ENCODE measurements around the gene THAP11. TPM values are rescaled to one million over a fixed set of nuclear protein-coding genes. Genes with fewer than 3 reads are reported as not detected.

THAP11 gene
- total RNA-seq, 1 donor from 2014 or later, result 85.4 TPM

GRCh38 chr16:67807148-67807682 lies 34.9 kb upstream of the THAP11 start:
- TF ChIP-seq CTCF (IDR thresholded peaks at IDR 0.05), result no peak
- Histone ChIP-seq H3K9me3 (no peaks in the 10 kb centered on the region), H3K36me3 (peaks cover 0 to 3% of the 10 kb centered on the region in 2 donors), H3K4me1 (peaks cover 0 to 12% of the 10 kb centered on the region in 2 donors), H3K27ac (peak overlapping the region; percentile 70 to 83), H3K4me3 (peak overlapping the region; percentile 87 to 91), H3K27me3 (no peaks in the 10 kb centered on the region)
- intact Hi-C loops (cut with DNase I), result loop anchor here (1.0 to 10.0 kb wide), 7 partner anchors 40 to 562 kb away; partner anchors contain the start of genes CENPT, CTCF, DDX28 and DUS2
- no peak for DNase-seq (ENCODE audit: low spot score in 2 of 2)

DNA sequence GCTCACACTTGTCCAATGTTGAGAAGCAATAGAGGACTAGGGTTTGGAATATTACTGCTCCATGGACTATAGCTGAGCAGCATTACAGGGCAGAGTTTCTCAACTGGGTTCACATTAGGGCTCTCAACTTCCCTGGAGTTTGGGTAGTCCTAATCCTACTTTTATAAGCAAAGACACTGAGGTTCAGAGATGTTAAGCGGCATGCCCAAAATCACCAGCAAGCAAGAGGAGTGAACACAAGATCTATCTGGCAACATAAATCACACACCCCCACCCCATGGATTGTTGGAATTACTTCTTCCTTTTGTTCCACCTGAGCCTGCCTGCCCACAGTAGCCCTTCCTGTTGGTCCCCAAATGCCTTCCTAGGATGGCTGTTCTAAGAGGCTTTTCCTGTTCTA lies 30.2 kb upstream of the THAP11 start:
- intact Hi-C loops (cut with DNase I), result no loop called here
- H3K9me3 ChIP-seq, result no peaks in the 10 kb centered on the region
- H3K36me3 ChIP-seq, result no peaks in the 10 kb centered on the region
- no peak for DNase-seq (ENCODE audit: low spot score in 2 of 2)
- H3K27me3 ChIP-seq, result no peaks in the 10 kb centered on the region
- no peak for TF ChIP-seq CTCF (IDR thresholded peaks at IDR 0.05)
- no peak overlapping the region for H3K4me3 ChIP-seq
- H3K27ac ChIP-seq, result no peak overlapping the region
- H3K4me1 ChIP-seq, result peaks cover 0 to 5% of the 10 kb centered on the region in 2 donors

DNA sequence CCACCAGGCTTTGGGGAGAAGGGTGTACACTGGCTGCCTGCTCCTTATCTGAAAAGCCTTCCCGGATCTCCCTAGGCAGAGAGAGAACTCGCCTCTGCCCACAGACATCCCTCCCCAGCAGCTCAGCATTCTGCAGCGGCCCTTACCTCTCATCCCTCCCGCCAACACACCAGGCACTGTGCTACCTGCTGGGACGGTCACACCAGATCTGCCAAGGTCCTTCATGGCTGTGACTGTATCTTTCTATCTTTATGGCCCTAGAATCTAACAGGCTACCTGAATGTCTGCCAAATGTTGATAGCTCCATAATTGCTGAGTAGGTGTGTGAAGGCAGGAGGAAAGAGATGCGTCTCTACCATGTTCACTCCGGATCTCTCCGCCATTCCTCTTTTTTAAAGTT lies 27.6 kb upstream of the THAP11 start:
- TF ChIP-seq CTCF (IDR thresholded peaks at IDR 0.05), result no peak
- Histone ChIP-seq H3K36me3 (no peaks in the 10 kb centered on the region), H3K4me3 (no peak overlapping the region), H3K27me3 (no peaks in the 10 kb centered on the region), H3K4me1 (no peaks in the 10 kb centered on the region), H3K9me3 (no peaks in the 10 kb centered on the region), H3K27ac (no peak overlapping the region)
- intact Hi-C loops (cut with DNase I), result no loop called here
- DNase-seq (ENCODE audit: low spot score in 2 of 2), result no peak

GRCh38 chr16:67820608-67821259 lies 21.4 kb upstream of the THAP11 start:
- Histone ChIP-seq H3K27ac (no peak overlapping the region), H3K27me3 (no peaks in the 10 kb centered on the region), H3K9me3 (no peaks in the 10 kb centered on the region), H3K4me1 (no peaks in the 10 kb centered on the region), H3K36me3 (no peaks in the 10 kb centered on the region), H3K4me3 (no peak overlapping the region)
- intact Hi-C loops (cut with DNase I), result no loop called here
- DNase-seq (ENCODE audit: low spot score in 2 of 2), result no peak
- no peak for TF ChIP-seq CTCF (IDR thresholded peaks at IDR 0.05)

DNA sequence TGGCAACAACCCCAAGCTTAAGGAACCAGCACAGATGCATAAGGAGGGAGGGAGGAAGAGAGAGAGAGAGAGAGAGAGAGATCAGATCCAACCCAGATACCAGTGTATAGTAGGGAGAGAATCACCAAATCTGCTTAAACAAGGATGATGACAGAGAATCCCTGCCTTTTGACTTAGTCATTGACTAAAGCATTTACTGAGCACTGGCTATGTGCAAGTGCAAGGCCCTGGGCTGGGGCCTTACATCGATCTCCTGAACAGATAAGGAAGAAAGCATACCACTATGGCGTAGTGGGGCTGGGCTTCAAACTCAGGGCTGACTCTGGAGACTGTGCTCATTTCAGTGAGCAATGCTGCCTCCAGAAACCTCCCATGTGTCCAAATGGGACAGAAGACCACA lies 19.6 kb upstream of the THAP11 start:
- no peaks in the 10 kb centered on the region for H3K4me1 ChIP-seq
- no peak for TF ChIP-seq CTCF (IDR thresholded peaks at IDR 0.05)
- H3K27me3 ChIP-seq, result no peaks in the 10 kb centered on the region
- no peak overlapping the region for H3K4me3 ChIP-seq
- no peak overlapping the region for H3K27ac ChIP-seq
- intact Hi-C loops (cut with DNase I), result no loop called here
- DNase-seq (ENCODE audit: low spot score in 2 of 2), result no peak
- peaks cover 5 to 6% of the 10 kb centered on the region in 2 donors for H3K36me3 ChIP-seq
- H3K9me3 ChIP-seq, result no peaks in the 10 kb centered on the region
